ENCODE measurements around the gene MEGF10. TPM values are rescaled to one million over a fixed set of nuclear protein-coding genes. Genes with fewer than 3 reads are reported as not detected.

Gene MEGF10
- total and polyA plus RNA-seq, 7 donors, result 0.68 to 23.6 (median 2.2) TPM

DNA sequence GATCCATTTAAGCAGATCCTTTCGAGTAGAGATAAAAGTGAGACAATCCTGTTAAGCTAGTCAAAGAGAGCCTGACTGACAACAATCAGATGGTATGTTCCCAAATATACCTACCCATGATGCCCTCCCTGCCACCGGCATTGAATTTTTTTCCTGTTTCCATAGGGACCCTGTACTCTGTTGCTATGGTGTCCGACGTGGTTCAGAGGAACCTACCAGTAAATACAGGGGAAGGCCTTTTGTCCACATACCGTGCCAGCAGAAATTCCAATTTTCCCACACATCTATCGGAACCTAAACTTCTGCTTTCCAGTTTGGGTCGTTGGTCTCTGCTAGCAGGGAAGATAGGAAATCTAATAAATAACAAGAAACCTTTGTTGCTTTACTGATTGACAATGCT lies 64.7 kb downstream of the MEGF10 start:
- intact Hi-C loops (cut with DNase I), result no loop called here
- H3K27me3 ChIP-seq (ENCODE audit: insufficient read depth in 3 of 3, low read length in 2 of 3), result no peaks in the 10 kb centered on the region
- ATAC-seq (no peak), DNase-seq (no peak)
- H3K4me3 ChIP-seq, result no peak overlapping the region
- no peak for TF ChIP-seq CTCF (IDR thresholded peaks at IDR 0.05)
- H3K9me3 ChIP-seq, result no peaks in the 10 kb centered on the region
- H3K27ac ChIP-seq, result no peak overlapping the region
- H3K36me3 ChIP-seq (ENCODE audit: insufficient read depth in 1 of 2, low read depth in 1 of 2), result no peaks in the 10 kb centered on the region
- H3K4me1 ChIP-seq, result no peaks in the 10 kb centered on the region
- WGBS, 3 donors, result 50 to 67% (median 51%) methylated on average over 7 of the region's 7 CpGs

GRCh38 chr5:127358284-127358683 lies 67.7 kb downstream of the MEGF10 start:
- no peak for DNase-seq

DNA sequence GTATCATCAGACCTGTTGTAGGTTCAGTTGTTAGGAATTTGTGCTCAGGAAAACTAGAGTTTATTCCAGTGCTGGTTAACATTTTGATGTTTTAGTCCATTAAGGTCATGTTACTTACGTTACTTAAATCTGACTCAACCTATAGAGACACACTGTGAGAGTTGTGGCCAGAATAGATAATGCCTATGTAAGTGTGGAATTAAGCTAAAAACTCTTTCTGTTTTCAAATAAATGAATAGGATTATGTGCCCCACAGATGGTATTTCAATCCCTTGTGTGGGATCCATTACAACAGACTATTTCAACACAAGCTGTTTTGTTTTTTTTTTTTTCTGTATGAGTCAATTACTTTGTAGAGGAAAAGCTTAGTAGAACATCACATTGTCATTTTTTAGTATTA lies 68.1 kb downstream of the MEGF10 start:
- DNase-seq (no peak), ATAC-seq (peak in 1 of 4 donors; percentile 42)
- Histone ChIP-seq H3K27me3 (ENCODE audit: insufficient read depth in 3 of 3, low read length in 2 of 3) (no peaks in the 10 kb centered on the region), H3K9me3 (no peaks in the 10 kb centered on the region), H3K4me3 (no peak overlapping the region), H3K4me1 (no peaks in the 10 kb centered on the region), H3K27ac (no peak overlapping the region), H3K36me3 (ENCODE audit: insufficient read depth in 1 of 2, low read depth in 1 of 2) (no peaks in the 10 kb centered on the region)
- no peak for TF ChIP-seq CTCF (IDR thresholded peaks at IDR 0.05)
- intact Hi-C loops (cut with DNase I), result no loop called here
- 66 to 86% (median 73%) methylated on average over 1 of the region's 1 CpG for WGBS, 3 donors

More at GRCh38 chr5:127358284-127358683, 67.7 kb downstream of the MEGF10 start:
- Histone ChIP-seq H3K4me3 (no peak overlapping the region), H3K27me3 (ENCODE audit: insufficient read depth in 3 of 3, low read length in 2 of 3) (no peaks in the 10 kb centered on the region), H3K4me1 (no peaks in the 10 kb centered on the region), H3K9me3 (no peaks in the 10 kb centered on the region), H3K27ac (no peak overlapping the region), H3K36me3 (ENCODE audit: insufficient read depth in 1 of 2, low read depth in 1 of 2) (no peaks in the 10 kb centered on the region)
- no peak for TF ChIP-seq CTCF (IDR thresholded peaks at IDR 0.05)
- peak in 3 of 4 donors; percentile 58 to 64 (median 63) for ATAC-seq
- WGBS, 3 donors, result 47 to 62% (median 60%) methylated on average over 2 of the region's 2 CpGs
- intact Hi-C loops (cut with DNase I), result no loop called here

GRCh38 chr5:127359502-127359901 lies 68.9 kb downstream of the MEGF10 start:
- no peak overlapping the region for H3K4me3 ChIP-seq
- no peaks in the 10 kb centered on the region for H3K36me3 ChIP-seq (ENCODE audit: insufficient read depth in 1 of 2, low read depth in 1 of 2)
- no peaks in the 10 kb centered on the region for H3K27me3 ChIP-seq (ENCODE audit: insufficient read depth in 3 of 3, low read length in 2 of 3)
- H3K27ac ChIP-seq, result no peak overlapping the region
- WGBS, 3 donors, result 93 to 95% (median 94%) methylated on average over 2 of the region's 2 CpGs
- TF ChIP-seq CTCF (IDR thresholded peaks at IDR 0.05), result no peak
- ATAC-seq (no peak), DNase-seq (no peak)
- H3K9me3 ChIP-seq, result no peaks in the 10 kb centered on the region
- no peaks in the 10 kb centered on the region for H3K4me1 ChIP-seq
- intact Hi-C loops (cut with DNase I), result no loop called here

DNA sequence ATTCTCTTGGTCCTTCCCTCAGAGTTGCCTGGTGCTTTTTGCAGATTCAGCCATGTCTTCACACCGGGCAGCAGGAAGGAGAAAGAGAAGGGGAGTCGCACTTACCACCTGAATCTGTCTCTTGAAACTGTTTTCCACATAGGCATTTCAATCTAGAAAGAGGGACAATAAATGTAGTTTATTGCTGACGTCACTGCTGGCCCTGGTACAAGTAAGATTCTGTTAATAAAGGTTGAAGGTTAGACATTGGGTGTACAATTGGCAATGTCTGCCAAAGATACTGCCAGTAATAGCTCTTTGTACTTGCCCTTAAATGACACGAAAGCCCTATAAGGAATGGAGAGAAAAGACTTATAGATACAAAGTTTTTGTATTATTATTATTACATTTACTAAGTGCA lies 72.8 kb downstream of the MEGF10 start:
- intact Hi-C loops (cut with DNase I), result no loop called here

More for the DNA sequence above, 72.8 kb downstream of the MEGF10 start:
- Histone ChIP-seq H3K36me3 (ENCODE audit: insufficient read depth in 1 of 2, low read depth in 1 of 2) (no peaks in the 10 kb centered on the region), H3K4me3 (no peak overlapping the region), H3K9me3 (no peaks in the 10 kb centered on the region), H3K4me1 (no peaks in the 10 kb centered on the region), H3K27me3 (ENCODE audit: insufficient read depth in 3 of 3, low read length in 2 of 3) (no peaks in the 10 kb centered on the region), H3K27ac (no peak overlapping the region)
- TF ChIP-seq CTCF (IDR thresholded peaks at IDR 0.05), result no peak
- DNase-seq (no peak), ATAC-seq (no peak)
- WGBS, 3 donors, result 79 to 82% (median 80%) methylated on average over 4 of the region's 4 CpGs

Data from psoas muscle (tissue), 8 donors.